HEK293T (cell line): ENCODE measurements around the gene STK40.
A peak's percentile ranks its signal among the peaks of the same experiment; 100 is the strongest.

ENCODE experiments used
- CTCF ChIA-PET: fragments of 350-600 bp; formaldehyde crosslinking; extraction: SDS; loops from one replicate; lab custom pipeline; 2021; ENCODE audit warnings: antibody characterized with exemption, inconsistent platforms; lab: Yijun Ruan, JAX
- POLR2A ChIA-PET: fragments of 350-600 bp; formaldehyde crosslinking; extraction: SDS; loops from one replicate; lab custom pipeline; 2020; ENCODE audit warnings: antibody characterized with exemption, inconsistent platforms; lab: Yijun Ruan, JAX
- DNase-seq: peaks from one replicate; pipeline ENCODE4 v3.0.0; 2012; ENCODE audit warnings: mixed read lengths; ENCODE audit errors: extremely low spot score
- ARNT ChIP-seq: fragments of 450-650 bp; IDR thresholded peaks from 2 replicates; pipeline ENCODE4 v1.6.1; 2017; ENCODE audit warnings: mild to moderate bottlenecking
- BHLHE40 ChIP-seq: fragments of 450-650 bp; IDR thresholded peaks from 2 replicates; pipeline ENCODE4 v1.6.1; 2016; ENCODE audit warnings: mild to moderate bottlenecking, moderate library complexity, borderline replicate concordance
- CTBP1 ChIP-seq: fragments of 450-650 bp; IDR thresholded peaks from 2 replicates; pipeline ENCODE4 v1.6.1; 2016; ENCODE audit warnings: borderline replicate concordance
- ELF4 ChIP-seq: fragments of 450-650 bp; IDR thresholded peaks from 2 replicates; pipeline ENCODE4 v1.6.1; 2017; ENCODE audit warnings: antibody characterized with exemption
- FOXA1 ChIP-seq: fragments of 450-650 bp; IDR thresholded peaks from 2 replicates; pipeline ENCODE4 v1.6.1; 2016; ENCODE audit warnings: mild to moderate bottlenecking
- FOXK2 ChIP-seq: fragments of 450-650 bp; IDR thresholded peaks from 2 replicates; pipeline ENCODE4 v1.6.1; 2016; ENCODE audit warnings: mild to moderate bottlenecking
- FOXM1 ChIP-seq: fragments of 450-650 bp; IDR thresholded peaks from 2 replicates; pipeline ENCODE4 v1.6.1; 2017; ENCODE audit warnings: mild to moderate bottlenecking, borderline replicate concordance
- HDGF ChIP-seq: fragments of 450-650 bp; IDR thresholded peaks from 2 replicates; pipeline ENCODE4 v1.6.1; 2017; ENCODE audit warnings: antibody characterized with exemption, borderline replicate concordance
- L3MBTL2 ChIP-seq: fragments of 450-650 bp; conservative IDR thresholded peaks from 2 replicates; pipeline ENCODE4 v1.6.1; 2016; ENCODE audit warnings: mild to moderate bottlenecking
- LEF1 ChIP-seq: fragments of 450-650 bp; IDR thresholded peaks from 2 replicates; pipeline ENCODE4 v1.6.1; 2017; ENCODE audit warnings: mild to moderate bottlenecking, borderline replicate concordance
- NFRKB ChIP-seq: fragments of 450-650 bp; IDR thresholded peaks from 2 replicates; pipeline ENCODE4 v1.6.1; 2016; ENCODE audit warnings: mild to moderate bottlenecking, moderate library complexity
- SP1 ChIP-seq: fragments of 450-650 bp; IDR thresholded peaks from 2 replicates; pipeline ENCODE4 v1.6.1; 2017
- SUZ12 ChIP-seq: fragments of 450-650 bp; IDR thresholded peaks from 2 replicates; pipeline ENCODE4 v1.6.1; 2016; ENCODE audit warnings: mild to moderate bottlenecking
- TARDBP ChIP-seq: fragments of 450-650 bp; IDR thresholded peaks from 2 replicates; pipeline ENCODE4 v1.6.1; 2016
- ZNF384 ChIP-seq: fragments of 450-650 bp; IDR thresholded peaks from 2 replicates; pipeline ENCODE4 v1.6.1; 2016
- TF ChIP-seq, protein P1 (sequence below): fragments of 450-650 bp; IDR thresholded peaks from 2 replicates; pipeline ENCODE4 v1.6.1; 2016

Gene STK40

GRCh38 chr1:36342426-36343185 is 43.1 kb downstream of the STK40 start:
- TF ChIP-seq ZNF384 (no peak), BHLHE40 (no peak), FOXK2 (no peak), CTBP1 (no peak), ARNT (no peak), SP1 (no peak), LEF1 (no peak), SUZ12 (no peak), TARDBP (no peak), ELF4 (no peak), L3MBTL2 (no peak), HDGF (no peak), NFRKB (no peak), FOXM1 (no peak)
- TF ChIP-seq, protein P1, sequence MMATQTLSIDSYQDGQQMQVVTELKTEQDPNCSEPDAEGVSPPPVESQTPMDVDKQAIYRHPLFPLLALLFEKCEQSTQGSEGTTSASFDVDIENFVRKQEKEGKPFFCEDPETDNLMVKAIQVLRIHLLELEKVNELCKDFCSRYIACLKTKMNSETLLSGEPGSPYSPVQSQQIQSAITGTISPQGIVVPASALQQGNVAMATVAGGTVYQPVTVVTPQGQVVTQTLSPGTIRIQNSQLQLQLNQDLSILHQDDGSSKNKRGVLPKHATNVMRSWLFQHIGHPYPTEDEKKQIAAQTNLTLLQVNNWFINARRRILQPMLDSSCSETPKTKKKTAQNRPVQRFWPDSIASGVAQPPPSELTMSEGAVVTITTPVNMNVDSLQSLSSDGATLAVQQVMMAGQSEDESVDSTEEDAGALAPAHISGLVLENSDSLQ = no peak
- ChIA-PET POLR2A (interaction anchor here (1.0 to 1.4 kb wide), 2 partner anchors 11 to 44 kb away, joined by 4 to 5 read pairs; no protein-coding TSS in a partner anchor), CTCF (interaction anchor here (0.6 to 1.5 kb wide), 6 partner anchors 25 to 361 kb away, joined by 3 to 9 read pairs (median 3); no protein-coding TSS in a partner anchor)
- peak; percentile 52 for DNase-seq

DNA sequence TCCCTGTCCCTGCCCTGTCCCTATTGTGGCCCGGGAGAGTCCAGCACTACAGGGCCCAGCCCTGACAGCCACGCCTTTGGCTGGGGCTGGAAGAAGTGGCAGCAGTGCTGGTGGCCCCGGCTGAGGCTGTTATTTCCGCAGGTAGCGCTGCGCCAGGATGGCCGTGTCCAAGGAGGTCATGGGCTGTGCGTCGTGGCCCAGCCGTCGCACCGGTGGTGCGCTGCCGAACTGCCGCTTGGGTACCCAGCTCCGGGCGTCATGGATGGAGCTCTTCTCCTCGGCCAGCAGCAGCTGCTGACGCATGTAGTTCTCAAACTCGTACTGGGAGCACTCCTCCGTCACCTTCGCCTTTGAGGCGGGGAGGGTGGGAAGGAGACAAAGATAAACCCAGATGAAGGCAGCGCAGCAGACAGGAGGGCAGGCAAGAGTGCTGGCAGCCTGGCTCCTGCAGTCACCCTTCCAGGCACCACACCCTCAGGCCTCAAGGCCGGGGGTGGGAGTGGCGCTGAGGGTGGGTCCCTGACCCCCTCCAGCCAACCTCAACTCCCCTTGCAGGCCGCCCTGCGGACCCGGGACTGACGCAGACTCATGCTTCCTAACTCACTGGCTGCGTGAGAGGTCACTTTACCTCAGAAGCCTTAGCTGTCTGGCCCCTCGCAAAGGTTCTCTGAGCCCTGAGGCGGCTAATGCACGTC is 44.0 kb downstream of the STK40 start:
- CTCF ChIA-PET = interaction anchor here (0.6 to 1.4 kb wide), 4 partner anchors 26 to 360 kb away, joined by 3 to 9 read pairs (median 3); no protein-coding TSS in a partner anchor
- no peak for TF ChIP-seq NFRKB
- no peak for TF ChIP-seq LEF1
- TF ChIP-seq FOXM1 = no peak
- TF ChIP-seq FOXA1 = no peak
- TF ChIP-seq CTBP1 = no peak
- TF ChIP-seq SUZ12 = no peak
- TF ChIP-seq ARNT = no peak
- no peak for TF ChIP-seq BHLHE40
- TF ChIP-seq L3MBTL2 = no peak
- TF ChIP-seq SP1 = no peak
- TF ChIP-seq FOXK2 = no peak
- TF ChIP-seq, protein P1 = no peak
- TF ChIP-seq HDGF = no peak
- POLR2A ChIA-PET = interaction anchor here (1.0 kb wide), 1 partner anchor 10 kb away, joined by 4 read pairs; no protein-coding TSS in a partner anchor
- DNase-seq = no peak

GRCh38 chr1:36339615-36340014 is 46.1 kb downstream of the STK40 start:
- POLR2A ChIA-PET = no interaction called here

GRCh38 chr1:36339215-36339614 is 46.5 kb downstream of the STK40 start:
- no peak for DNase-seq
- ChIA-PET POLR2A (no interaction called here), CTCF (interaction anchor here (0.6 kb wide), 1 partner anchor 187 kb away, joined by 3 read pairs; no protein-coding TSS in a partner anchor)
- TF ChIP-seq BHLHE40 (no peak), L3MBTL2 (no peak), TARDBP (no peak)

More at GRCh38 chr1:36339615-36340014, 46.1 kb downstream of the STK40 start:
- TF ChIP-seq FOXM1 (no peak), ELF4 (no peak)
- CTCF ChIA-PET = interaction anchor here (0.6 kb wide), 1 partner anchor 187 kb away, joined by 3 read pairs; no protein-coding TSS in a partner anchor
- DNase-seq = no peak

GRCh38 chr1:36337830-36338229 is 47.9 kb downstream of the STK40 start:
- POLR2A ChIA-PET = no interaction called here
- CTCF ChIA-PET = no interaction called here

More at GRCh38 chr1:36337830-36338229, 47.9 kb downstream of the STK40 start:
- DNase-seq = no peak
- TF ChIP-seq ARNT = no peak
- TF ChIP-seq, protein P1 = no peak
- TF ChIP-seq L3MBTL2 = no peak
- TF ChIP-seq FOXA1 = no peak
- TF ChIP-seq FOXK2 = no peak
- TF ChIP-seq SUZ12 = no peak
- no peak for TF ChIP-seq ELF4
- TF ChIP-seq CTBP1 = no peak
- TF ChIP-seq ZNF384 = no peak
- TF ChIP-seq FOXM1 = no peak
- no peak for TF ChIP-seq TARDBP
- TF ChIP-seq HDGF = no peak
- no peak for TF ChIP-seq BHLHE40
- TF ChIP-seq NFRKB = no peak
- TF ChIP-seq SP1 = no peak
- TF ChIP-seq LEF1 = no peak
